ENCODE results near the gene FAM50B.
"Not testable (repeated sequence)": the region's sequence is repeated elsewhere in the genome, so short reads cannot be mapped to it uniquely, and the experiment has no call there.

The FAM50B gene

GRCh38 chr6:3850451-3851203, 1.5 kb downstream of the FAM50B start:
- peaks cover 20% of the 10 kb centered on the region for H3K4me1 Mint-ChIP-seq (ENCODE audit: low read depth)
- H3K27ac Mint-ChIP-seq, result peak overlapping the region; percentile 31
- H3K36me3 Mint-ChIP-seq (ENCODE audit: low read depth), result no peaks in the 10 kb centered on the region
- H3K27me3 Mint-ChIP-seq (ENCODE audit: low read depth), result peaks cover 4% of the 10 kb centered on the region
- H3K4me3 Mint-ChIP-seq, result peak overlapping the region; percentile 42
- no peaks in the 10 kb centered on the region for H3K9me3 Mint-ChIP-seq

DNA sequence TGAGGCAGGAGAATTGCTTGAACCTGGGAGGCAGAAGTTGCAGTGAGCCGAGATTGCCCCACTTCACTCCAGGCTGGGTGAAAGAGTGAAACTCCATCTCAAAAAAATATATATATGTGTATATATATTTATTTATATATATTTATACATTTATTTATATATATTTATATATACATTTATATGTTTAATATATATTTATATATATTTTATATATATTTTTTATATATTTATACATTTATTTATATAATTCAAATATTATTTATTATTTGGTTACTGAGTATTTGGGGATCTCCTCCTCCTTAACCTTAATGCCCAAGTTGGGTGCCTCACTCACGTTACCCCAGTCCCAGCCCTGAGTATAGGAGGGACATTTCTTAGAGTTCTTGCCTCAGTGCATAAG, 2.7 kb downstream of the FAM50B start:
- no peaks in the 10 kb centered on the region for H3K36me3 Mint-ChIP-seq (ENCODE audit: low read depth)
- H3K27me3 Mint-ChIP-seq (ENCODE audit: low read depth), result peaks cover 4% of the 10 kb centered on the region
- H3K4me3 Mint-ChIP-seq, result no peak overlapping the region
- no peak overlapping the region for H3K27ac Mint-ChIP-seq
- no peaks in the 10 kb centered on the region for H3K9me3 Mint-ChIP-seq
- H3K4me1 Mint-ChIP-seq (ENCODE audit: low read depth), result peaks cover 20% of the 10 kb centered on the region

DNA sequence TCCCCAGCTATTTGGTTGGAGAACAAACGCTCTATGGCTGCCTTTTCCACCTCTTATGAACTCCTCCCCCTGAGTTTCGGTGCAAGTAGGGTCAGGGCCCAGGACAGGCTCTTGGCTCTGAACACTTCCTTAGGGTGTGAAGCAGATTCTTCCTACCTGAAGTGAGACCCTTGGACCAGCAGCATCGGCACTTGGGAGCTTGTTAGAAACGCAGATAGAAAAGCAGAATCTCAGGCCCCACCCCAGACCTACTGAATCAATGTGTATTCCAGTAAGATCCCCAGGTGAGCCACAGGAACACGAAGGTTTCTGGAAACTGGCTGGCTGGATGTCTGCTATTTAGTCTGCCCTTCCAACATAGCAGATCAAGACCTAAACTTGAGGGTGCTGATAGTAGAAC, 3.2 kb downstream of the FAM50B start:
- Mint-ChIP-seq H3K9me3 (no peaks in the 10 kb centered on the region), H3K27me3 (ENCODE audit: low read depth) (peaks cover 4% of the 10 kb centered on the region), H3K4me1 (ENCODE audit: low read depth) (peaks cover 16% of the 10 kb centered on the region), H3K4me3 (no peak overlapping the region), H3K36me3 (ENCODE audit: low read depth) (no peaks in the 10 kb centered on the region), H3K27ac (no peak overlapping the region)

DNA sequence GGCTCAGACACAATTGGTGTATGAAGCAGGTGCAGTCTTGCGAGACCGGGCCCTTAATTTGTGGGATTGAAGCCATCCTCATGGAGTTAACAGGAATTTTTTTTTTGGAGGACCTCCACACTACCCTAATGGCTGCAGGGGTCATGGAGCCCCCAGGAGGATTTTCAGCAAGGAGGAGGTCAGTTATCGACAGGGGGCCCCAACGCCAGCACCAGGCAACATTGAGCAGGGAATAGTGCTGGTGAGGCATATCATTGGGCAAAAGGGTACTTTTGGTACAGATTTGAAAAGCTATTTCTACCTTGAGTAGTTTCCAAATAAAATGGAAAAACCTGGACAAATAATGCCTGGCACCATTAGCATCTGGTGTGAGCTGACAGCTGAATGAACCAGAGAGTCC, 6.7 kb downstream of the FAM50B start:
- H3K4me3 Mint-ChIP-seq, result no peak overlapping the region
- no peaks in the 10 kb centered on the region for H3K9me3 Mint-ChIP-seq
- peaks cover 1% of the 10 kb centered on the region for H3K4me1 Mint-ChIP-seq (ENCODE audit: low read depth)
- H3K36me3 Mint-ChIP-seq (ENCODE audit: low read depth), result no peaks in the 10 kb centered on the region
- peaks cover 29% of the 10 kb centered on the region for H3K27me3 Mint-ChIP-seq (ENCODE audit: low read depth)
- no peak overlapping the region for H3K27ac Mint-ChIP-seq

DNA sequence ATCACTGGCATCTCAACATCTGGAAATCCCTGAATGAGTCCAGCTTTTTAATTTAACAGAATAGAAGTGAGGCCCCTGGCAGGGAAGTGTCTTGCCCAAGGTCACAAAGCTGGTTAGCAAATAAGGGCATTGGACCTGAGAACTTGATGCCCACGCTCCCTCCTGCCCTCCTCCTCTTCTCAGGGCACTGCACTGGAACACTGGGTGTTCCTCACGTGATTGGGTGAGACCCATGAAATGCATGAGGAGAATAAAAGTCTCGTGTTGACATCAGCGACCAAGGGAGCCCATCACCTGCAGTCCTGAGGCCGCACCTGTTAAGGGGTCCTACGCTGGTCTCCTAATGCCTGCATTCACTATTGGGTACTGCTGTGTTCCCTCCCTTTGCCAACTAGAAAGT, 7.4 kb downstream of the FAM50B start:
- Mint-ChIP-seq H3K4me3 (no peak overlapping the region), H3K4me1 (ENCODE audit: low read depth) (no peaks in the 10 kb centered on the region), H3K36me3 (ENCODE audit: low read depth) (no peaks in the 10 kb centered on the region)

DNA sequence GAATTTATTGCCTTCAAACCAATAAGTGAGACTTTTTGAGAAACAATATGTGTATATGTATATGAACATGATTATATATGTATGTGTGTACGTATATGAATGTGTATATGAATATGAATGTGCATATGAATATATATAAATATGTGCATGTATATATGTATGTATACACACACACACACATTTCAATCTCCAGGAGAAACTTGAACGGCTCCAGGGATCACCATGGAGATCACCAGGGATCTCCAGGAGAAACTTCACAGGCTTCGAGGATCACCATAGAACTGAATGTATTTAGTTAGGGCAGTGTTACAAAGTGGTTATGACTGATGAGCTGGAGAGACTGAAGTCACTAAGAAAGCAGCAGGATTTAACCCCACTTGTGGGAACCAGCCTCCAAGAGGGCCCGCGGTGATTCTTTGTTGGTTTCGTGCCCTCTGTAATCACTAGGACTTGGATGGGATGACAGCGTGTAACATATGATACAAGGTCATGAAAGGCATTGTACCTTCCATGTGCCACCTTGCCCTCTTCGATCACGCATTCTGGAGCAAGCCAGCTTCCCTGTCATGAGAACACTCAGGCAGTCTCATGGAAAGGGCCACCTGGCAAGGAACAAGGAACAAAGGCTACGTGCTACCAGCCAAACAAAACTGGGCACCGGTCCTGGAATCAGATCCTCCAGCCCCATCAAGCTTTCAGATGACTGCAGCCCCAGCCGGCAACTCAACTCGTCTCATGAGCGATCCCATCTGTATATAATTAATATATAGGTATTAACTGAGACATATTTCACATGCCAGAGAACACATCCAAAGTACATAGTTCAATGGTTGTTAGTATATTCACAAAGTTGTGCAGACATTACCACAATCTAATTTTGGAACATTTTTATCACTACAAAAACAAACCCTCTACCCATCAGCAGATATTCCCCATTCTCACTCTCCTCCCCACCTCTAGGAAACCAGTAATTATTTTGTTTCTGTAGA, 8.6 kb downstream of the FAM50B start:
- Mint-ChIP-seq H3K27ac (no peak overlapping the region), H3K36me3 (ENCODE audit: low read depth) (no peaks in the 10 kb centered on the region), H3K27me3 (ENCODE audit: low read depth) (peaks cover 40% of the 10 kb centered on the region), H3K4me3 (no peak overlapping the region), H3K4me1 (ENCODE audit: low read depth) (no peaks in the 10 kb centered on the region), H3K9me3 (no peaks in the 10 kb centered on the region)

More for the DNA sequence above, 7.4 kb downstream of the FAM50B start:
- Mint-ChIP-seq H3K9me3 (no peaks in the 10 kb centered on the region), H3K27me3 (ENCODE audit: low read depth) (peaks cover 36% of the 10 kb centered on the region), H3K27ac (no peak overlapping the region)

- Mint-ChIP-seq H3K27ac (no peak overlapping the region), H3K27me3 (ENCODE audit: low read depth) (peaks cover 36% of the 10 kb centered on the region), H3K4me1 (ENCODE audit: low read depth) (no peaks in the 10 kb centered on the region), H3K9me3 (no peaks in the 10 kb centered on the region), H3K36me3 (ENCODE audit: low read depth) (no peaks in the 10 kb centered on the region), H3K4me3 (no peak overlapping the region)
Observed at GRCh38 chr6:3859878-3860552, 10.8 kb downstream of the FAM50B start.

DNA sequence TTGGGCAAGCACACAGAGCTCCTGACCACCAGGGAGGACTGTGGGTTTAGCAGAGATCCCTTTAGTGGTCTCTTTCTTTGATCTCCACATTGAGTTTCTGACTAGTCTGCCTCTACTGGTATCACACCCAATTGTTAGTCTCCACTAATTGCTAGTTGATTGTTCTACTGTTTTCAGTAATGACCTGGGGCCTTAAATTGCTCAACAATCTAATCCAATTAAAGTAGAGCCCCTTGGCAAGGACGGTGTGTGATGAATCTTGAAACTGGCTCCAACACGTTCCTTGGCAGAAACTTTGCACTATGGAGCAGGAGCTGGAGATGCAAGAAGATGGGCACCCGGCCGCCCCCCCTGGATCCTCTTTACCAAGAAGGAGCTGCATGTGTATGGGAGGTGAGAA, 12.3 kb downstream of the FAM50B start:
- no peaks in the 10 kb centered on the region for H3K36me3 Mint-ChIP-seq (ENCODE audit: low read depth)
- H3K4me3 Mint-ChIP-seq, result no peak overlapping the region
- no peaks in the 10 kb centered on the region for H3K9me3 Mint-ChIP-seq
- H3K27ac Mint-ChIP-seq, result no peak overlapping the region
- H3K4me1 Mint-ChIP-seq (ENCODE audit: low read depth), result no peaks in the 10 kb centered on the region
- peaks cover 41% of the 10 kb centered on the region for H3K27me3 Mint-ChIP-seq (ENCODE audit: low read depth)

DNA sequence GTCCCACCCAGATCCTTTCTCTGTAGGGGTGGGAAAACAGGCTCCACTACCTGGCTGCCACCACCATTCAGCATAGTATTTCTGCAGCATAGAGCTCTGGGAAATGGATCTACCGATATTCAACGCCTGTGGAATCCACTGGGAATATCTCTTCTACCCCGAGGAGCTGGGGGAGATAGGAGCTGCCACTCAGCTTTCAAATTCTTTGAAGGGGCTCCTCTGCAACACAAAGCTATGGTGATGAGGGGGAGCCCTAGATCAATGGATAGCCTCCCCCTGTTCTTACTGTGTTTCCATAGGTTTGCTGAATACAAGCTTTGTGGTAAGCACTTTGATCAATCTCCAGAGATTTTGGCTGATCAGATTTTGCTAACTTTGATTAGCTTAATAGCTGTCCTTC, 12.9 kb downstream of the FAM50B start:
- no peak overlapping the region for H3K27ac Mint-ChIP-seq
- H3K27me3 Mint-ChIP-seq (ENCODE audit: low read depth), result peaks cover 41% of the 10 kb centered on the region
- peaks cover 3% of the 10 kb centered on the region for H3K9me3 Mint-ChIP-seq
- H3K4me1 Mint-ChIP-seq (ENCODE audit: low read depth), result no peaks in the 10 kb centered on the region
- H3K36me3 Mint-ChIP-seq (ENCODE audit: low read depth), result no peaks in the 10 kb centered on the region
- no peak overlapping the region for H3K4me3 Mint-ChIP-seq

- peaks cover 33% of the 10 kb centered on the region for H3K27me3 Mint-ChIP-seq (ENCODE audit: low read depth)
- not testable (repeated sequence) for H3K27ac Mint-ChIP-seq; H3K4me3 Mint-ChIP-seq; H3K9me3 Mint-ChIP-seq; H3K36me3 Mint-ChIP-seq (ENCODE audit: low read depth); H3K4me1 Mint-ChIP-seq (ENCODE audit: low read depth)
Observed at GRCh38 chr6:3863322-3863721, 14.1 kb downstream of the FAM50B start.

DNA sequence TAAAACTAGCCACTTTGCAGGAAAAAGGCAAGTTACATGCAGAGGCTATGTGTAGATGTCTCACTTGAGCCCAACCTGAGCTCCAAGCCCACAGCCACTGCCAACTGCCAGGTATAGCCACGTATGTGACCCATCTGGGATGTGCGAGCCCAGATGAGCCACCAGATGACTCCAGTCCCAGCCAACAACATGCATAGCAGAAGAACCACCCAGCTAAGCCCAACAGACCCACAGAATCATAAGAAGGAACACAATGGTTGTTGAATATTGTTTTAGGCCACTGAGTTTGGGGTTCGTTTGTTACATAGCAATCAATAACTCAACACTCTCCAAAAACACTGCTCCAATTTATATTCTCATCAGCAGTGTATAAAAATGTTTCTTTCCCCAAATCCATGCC, 16.3 kb downstream of the FAM50B start:
- peaks cover 2% of the 10 kb centered on the region for H3K36me3 Mint-ChIP-seq (ENCODE audit: low read depth)
- H3K4me1 Mint-ChIP-seq (ENCODE audit: low read depth), result peaks cover 10% of the 10 kb centered on the region
- H3K27ac Mint-ChIP-seq, result no peak overlapping the region
- no peak overlapping the region for H3K4me3 Mint-ChIP-seq
- H3K9me3 Mint-ChIP-seq, result peaks cover 3% of the 10 kb centered on the region
- peaks cover 19% of the 10 kb centered on the region for H3K27me3 Mint-ChIP-seq (ENCODE audit: low read depth)

GRCh38 chr6:3867641-3868502, 18.7 kb downstream of the FAM50B start:
- H3K9me3 Mint-ChIP-seq, result peaks cover 3% of the 10 kb centered on the region
- peaks cover 10% of the 10 kb centered on the region for H3K4me1 Mint-ChIP-seq (ENCODE audit: low read depth)
- peaks cover 5% of the 10 kb centered on the region for H3K27me3 Mint-ChIP-seq (ENCODE audit: low read depth)
- H3K27ac Mint-ChIP-seq, result peak overlapping the region; percentile 71
- H3K4me3 Mint-ChIP-seq, result peak overlapping the region; percentile 40
- H3K36me3 Mint-ChIP-seq (ENCODE audit: low read depth), result peaks cover 2% of the 10 kb centered on the region

GRCh38 chr6:3868544-3868943, 19.4 kb downstream of the FAM50B start:
- H3K9me3 Mint-ChIP-seq, result peaks cover 3% of the 10 kb centered on the region
- H3K36me3 Mint-ChIP-seq (ENCODE audit: low read depth), result peaks cover 2% of the 10 kb centered on the region
- H3K4me1 Mint-ChIP-seq (ENCODE audit: low read depth), result peaks cover 10% of the 10 kb centered on the region
- H3K27ac Mint-ChIP-seq, result no peak overlapping the region
- no peak overlapping the region for H3K4me3 Mint-ChIP-seq
- peaks cover 8% of the 10 kb centered on the region for H3K27me3 Mint-ChIP-seq (ENCODE audit: low read depth)

DNA sequence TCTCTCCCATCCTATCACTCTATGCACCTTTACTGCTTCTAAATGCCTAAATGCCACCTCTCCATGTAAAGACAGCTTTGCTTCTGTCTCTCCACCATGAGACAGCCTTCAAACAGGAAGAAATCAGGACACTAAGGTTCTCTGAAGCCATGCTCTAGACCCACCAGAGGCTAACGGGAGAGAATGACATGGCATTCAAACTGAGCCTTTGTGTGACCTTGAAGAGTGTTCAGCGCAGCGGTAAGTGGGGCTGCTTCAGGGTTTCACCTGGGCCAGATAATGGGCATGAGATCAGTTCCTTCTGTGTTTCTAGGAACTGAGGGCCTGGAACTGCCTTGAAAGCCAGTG, 20.1 kb downstream of the FAM50B start:
- H3K27ac Mint-ChIP-seq, result no peak overlapping the region
- peaks cover 10% of the 10 kb centered on the region for H3K4me1 Mint-ChIP-seq (ENCODE audit: low read depth)
- peaks cover 3% of the 10 kb centered on the region for H3K9me3 Mint-ChIP-seq
- H3K27me3 Mint-ChIP-seq (ENCODE audit: low read depth), result peaks cover 8% of the 10 kb centered on the region
- H3K36me3 Mint-ChIP-seq (ENCODE audit: low read depth), result peaks cover 2% of the 10 kb centered on the region
- H3K4me3 Mint-ChIP-seq, result no peak overlapping the region
